Measurements from ENCODE around the gene PRDM15.

DNA sequence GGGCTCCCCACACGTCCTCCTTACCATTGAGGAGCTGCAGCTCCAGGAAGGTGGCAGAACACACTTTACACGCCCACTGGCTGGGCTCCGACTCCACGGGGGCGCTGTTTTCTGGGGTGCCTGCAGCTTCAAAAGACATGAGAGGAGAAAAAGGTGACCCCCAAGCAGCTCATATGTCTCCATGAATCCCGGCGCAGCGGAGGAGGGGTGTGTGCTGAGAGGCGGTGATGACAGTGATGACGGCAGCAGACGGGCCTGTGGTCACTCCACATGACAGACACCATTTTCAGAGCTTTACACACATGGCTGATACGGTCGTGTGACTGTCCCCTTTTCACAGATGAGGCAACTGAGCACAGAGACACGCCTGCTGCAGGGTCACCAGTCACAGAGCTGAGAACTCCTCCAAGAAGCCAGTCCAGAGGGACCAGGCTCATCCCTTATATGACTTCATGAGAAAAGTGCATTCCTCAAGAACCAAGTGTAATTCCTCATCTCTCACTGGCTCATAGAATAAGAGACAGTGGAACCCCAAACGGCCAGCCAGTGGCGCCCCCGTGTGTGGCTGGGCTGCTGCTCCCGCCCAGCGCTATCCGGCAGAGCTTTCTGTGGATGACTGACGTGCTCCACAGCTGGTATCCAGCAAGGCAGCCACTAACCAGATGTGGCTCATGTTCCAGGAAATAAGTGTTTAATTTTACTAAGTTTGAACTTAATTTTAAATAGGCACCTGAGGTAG lies 31.9 kb downstream of the PRDM15 start:
- TF ChIP-seq EZH2phosphoT487 (IDR thresholded peaks at IDR 0.05; ENCODE audit: borderline replicate concordance, low read depth, low read length) (no peak), CTCF (conservative IDR thresholded peaks at IDR 0.05; ENCODE audit: low read length) (no peak)
